ENCODE data around the gene ZSWIM7.

The ZSWIM7 gene

DNA sequence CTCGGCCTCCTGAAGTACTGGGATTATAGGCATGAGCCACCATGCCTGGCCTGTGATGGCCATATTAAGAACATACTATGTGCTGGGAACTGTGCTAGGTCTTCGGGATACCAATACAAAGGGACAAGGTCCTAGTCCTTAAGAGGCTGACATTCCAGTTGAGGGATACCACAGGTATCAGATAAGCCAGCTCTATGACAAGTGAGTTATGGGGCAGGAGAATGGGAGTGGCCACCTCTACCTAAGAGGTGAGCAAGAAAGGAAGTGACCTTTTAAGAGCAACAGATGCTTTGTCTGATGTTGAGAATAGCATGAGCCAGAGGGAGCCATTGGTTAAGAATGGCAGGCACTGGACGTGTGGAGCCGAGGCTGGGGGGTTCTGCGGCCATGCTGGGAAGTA is 27.6 kb downstream of the ZSWIM7 start:
- H3K27me3 ChIP-seq (ENCODE audit: control insufficient read depth in 1 of 2, insufficient read depth in 2 of 2, low read length in 2 of 2) = peaks cover 0 to 3% of the 10 kb centered on the region in 2 donors
- H3K9me3 ChIP-seq (ENCODE audit: control insufficient read depth in 2 of 2, low read length in 2 of 2) = no peaks in the 10 kb centered on the region
- H3K9ac ChIP-seq (ENCODE audit: low read length in 2 of 2) = no peak overlapping the region
- no peaks in the 10 kb centered on the region for H3K4me1 ChIP-seq (ENCODE audit: control insufficient read depth, insufficient read depth, low read length)
- H3K27ac ChIP-seq (ENCODE audit: low read length) = no peak overlapping the region
- no peak overlapping the region for H3K4me3 ChIP-seq (ENCODE audit: low read length in 2 of 2)
- H3K36me3 ChIP-seq (ENCODE audit: control insufficient read depth in 2 of 2, insufficient read depth in 2 of 2, low read length in 2 of 2) = no peaks in the 10 kb centered on the region

DNA sequence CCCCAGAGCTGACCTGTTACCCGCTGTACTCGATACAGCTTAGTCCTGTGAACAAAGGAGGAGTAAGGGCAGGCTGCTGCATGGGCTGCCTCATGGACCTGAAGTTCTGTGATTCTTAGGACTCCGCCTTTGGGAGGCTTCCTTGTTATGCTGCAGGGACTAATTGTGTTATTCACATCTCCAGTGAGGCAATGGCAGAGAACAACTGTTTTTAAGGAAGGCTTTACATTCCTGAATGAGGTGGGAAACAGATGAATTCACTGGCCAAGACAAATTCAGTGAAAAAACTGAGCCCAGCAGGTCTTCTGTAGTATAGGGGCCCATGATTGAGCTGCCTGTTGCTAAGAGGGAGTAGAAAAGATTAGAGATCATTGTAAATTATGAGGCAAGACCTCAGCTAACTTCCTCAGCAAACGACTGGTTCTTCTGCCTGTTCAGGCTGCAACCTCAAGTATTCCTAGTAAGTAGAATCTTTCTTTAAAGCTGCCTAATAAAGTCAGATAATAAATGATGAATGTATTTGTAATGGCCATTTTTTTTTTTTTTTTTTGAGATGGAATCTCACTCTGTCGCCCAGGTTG is 28.3 kb downstream of the ZSWIM7 start:
- Histone ChIP-seq H3K36me3 (ENCODE audit: control insufficient read depth in 2 of 2, insufficient read depth in 2 of 2, low read length in 2 of 2) (no peaks in the 10 kb centered on the region), H3K27ac (ENCODE audit: low read length) (no peak overlapping the region), H3K9ac (ENCODE audit: low read length in 2 of 2) (no peak overlapping the region), H3K4me3 (ENCODE audit: low read length in 2 of 2) (no peak overlapping the region), H3K9me3 (ENCODE audit: control insufficient read depth in 2 of 2, low read length in 2 of 2) (no peaks in the 10 kb centered on the region), H3K27me3 (ENCODE audit: control insufficient read depth in 1 of 2, insufficient read depth in 2 of 2, low read length in 2 of 2) (peaks cover 0 to 3% of the 10 kb centered on the region in 2 donors), H3K4me1 (ENCODE audit: control insufficient read depth, insufficient read depth, low read length) (no peaks in the 10 kb centered on the region)

DNA sequence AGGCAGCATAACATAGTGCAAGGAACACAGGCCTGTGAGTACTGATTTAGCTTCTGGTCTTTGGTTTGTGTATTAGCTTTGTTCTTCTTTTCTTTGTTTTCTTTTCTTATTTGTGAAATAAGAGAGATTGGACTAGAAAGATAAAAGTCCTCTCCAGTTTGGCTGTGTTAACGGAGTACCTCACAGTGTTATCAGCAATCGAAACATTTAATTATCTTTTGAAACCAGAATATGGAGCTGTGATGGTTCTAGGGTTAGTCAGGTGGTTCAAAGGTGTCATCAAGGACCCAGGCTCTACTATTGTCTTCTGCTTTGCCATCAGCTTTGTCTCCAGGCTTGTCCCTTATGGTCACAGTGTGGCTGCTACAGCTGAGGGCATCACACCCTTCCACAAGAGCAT is 29.0 kb downstream of the ZSWIM7 start:
- Histone ChIP-seq H3K27ac (ENCODE audit: low read length) (no peak overlapping the region), H3K9me3 (ENCODE audit: control insufficient read depth in 2 of 2, low read length in 2 of 2) (no peaks in the 10 kb centered on the region), H3K36me3 (ENCODE audit: control insufficient read depth in 2 of 2, insufficient read depth in 2 of 2, low read length in 2 of 2) (no peaks in the 10 kb centered on the region), H3K4me1 (ENCODE audit: control insufficient read depth, insufficient read depth, low read length) (no peaks in the 10 kb centered on the region), H3K9ac (ENCODE audit: low read length in 2 of 2) (no peak overlapping the region), H3K4me3 (ENCODE audit: low read length in 2 of 2) (no peak overlapping the region), H3K27me3 (ENCODE audit: control insufficient read depth in 1 of 2, insufficient read depth in 2 of 2, low read length in 2 of 2) (peaks cover 0 to 3% of the 10 kb centered on the region in 2 donors)

DNA sequence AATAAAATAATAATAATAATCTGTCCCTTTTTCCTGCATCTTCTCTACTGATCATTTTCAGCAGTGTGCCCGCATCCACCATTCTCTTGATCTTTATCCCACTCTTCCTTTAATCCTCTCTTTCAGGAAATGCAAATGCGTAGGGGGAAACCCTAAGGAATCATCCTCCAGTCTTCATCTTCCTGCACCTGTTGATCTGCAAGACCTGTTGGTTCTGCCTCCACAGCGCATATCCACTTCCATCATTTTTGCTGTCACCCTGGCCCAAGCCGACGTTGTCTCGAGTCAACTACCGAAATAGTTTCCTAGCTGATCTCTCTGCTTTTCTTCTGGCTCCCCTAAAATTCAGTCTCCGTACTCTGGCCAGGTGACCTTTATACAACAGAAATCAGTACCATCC is 30.0 kb downstream of the ZSWIM7 start:
- no peaks in the 10 kb centered on the region for H3K9me3 ChIP-seq (ENCODE audit: control insufficient read depth in 2 of 2, low read length in 2 of 2)
- no peak overlapping the region for H3K4me3 ChIP-seq (ENCODE audit: low read length in 2 of 2)
- H3K27me3 ChIP-seq (ENCODE audit: control insufficient read depth in 1 of 2, insufficient read depth in 2 of 2, low read length in 2 of 2) = peaks cover 0 to 3% of the 10 kb centered on the region in 2 donors
- H3K36me3 ChIP-seq (ENCODE audit: control insufficient read depth in 2 of 2, insufficient read depth in 2 of 2, low read length in 2 of 2) = no peaks in the 10 kb centered on the region
- no peak overlapping the region for H3K9ac ChIP-seq (ENCODE audit: low read length in 2 of 2)
- no peak overlapping the region for H3K27ac ChIP-seq (ENCODE audit: low read length)
- H3K4me1 ChIP-seq (ENCODE audit: control insufficient read depth, insufficient read depth, low read length) = no peaks in the 10 kb centered on the region

DNA sequence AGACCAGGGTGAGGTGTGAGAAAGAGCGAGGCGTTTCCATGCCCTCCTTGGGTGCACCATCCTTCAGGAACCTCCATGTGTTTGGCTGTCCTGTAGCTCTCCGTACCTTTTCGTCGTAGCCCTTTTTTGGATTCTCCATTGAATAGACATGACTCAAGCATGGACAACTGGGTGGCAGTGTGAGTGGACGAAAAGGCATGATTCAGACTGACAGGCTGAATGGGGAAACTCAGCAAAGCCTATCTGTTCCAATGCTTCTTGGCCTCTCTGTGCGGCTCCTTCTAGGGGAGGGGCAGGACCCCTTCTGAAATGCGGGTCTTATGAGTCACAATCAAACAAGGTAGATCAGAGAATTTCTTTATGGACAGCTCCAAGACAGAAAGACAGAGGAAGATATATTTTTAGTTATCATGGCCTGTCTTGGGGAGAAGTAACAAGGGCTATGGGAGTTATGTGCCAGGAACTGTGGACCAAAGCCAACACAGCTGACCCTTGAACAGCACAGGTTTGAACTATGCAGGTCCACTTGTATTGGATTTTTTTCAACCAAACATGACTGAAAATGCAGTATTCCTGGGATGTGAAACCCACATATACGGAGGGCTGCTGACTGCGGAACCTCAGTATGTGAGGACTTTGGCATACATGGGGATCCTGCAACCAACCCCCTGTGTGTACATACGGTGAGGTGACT is 31.7 kb downstream of the ZSWIM7 start:
- Histone ChIP-seq H3K4me1 (ENCODE audit: control insufficient read depth, insufficient read depth, low read length) (no peaks in the 10 kb centered on the region), H3K4me3 (ENCODE audit: low read length in 2 of 2) (no peak overlapping the region), H3K27me3 (ENCODE audit: control insufficient read depth in 1 of 2, insufficient read depth in 2 of 2, low read length in 2 of 2) (peaks cover 0 to 3% of the 10 kb centered on the region in 2 donors), H3K9ac (ENCODE audit: low read length in 2 of 2) (no peak overlapping the region), H3K27ac (ENCODE audit: low read length) (no peak overlapping the region), H3K9me3 (ENCODE audit: control insufficient read depth in 2 of 2, low read length in 2 of 2) (no peaks in the 10 kb centered on the region), H3K36me3 (ENCODE audit: control insufficient read depth in 2 of 2, insufficient read depth in 2 of 2, low read length in 2 of 2) (no peaks in the 10 kb centered on the region)

DNA sequence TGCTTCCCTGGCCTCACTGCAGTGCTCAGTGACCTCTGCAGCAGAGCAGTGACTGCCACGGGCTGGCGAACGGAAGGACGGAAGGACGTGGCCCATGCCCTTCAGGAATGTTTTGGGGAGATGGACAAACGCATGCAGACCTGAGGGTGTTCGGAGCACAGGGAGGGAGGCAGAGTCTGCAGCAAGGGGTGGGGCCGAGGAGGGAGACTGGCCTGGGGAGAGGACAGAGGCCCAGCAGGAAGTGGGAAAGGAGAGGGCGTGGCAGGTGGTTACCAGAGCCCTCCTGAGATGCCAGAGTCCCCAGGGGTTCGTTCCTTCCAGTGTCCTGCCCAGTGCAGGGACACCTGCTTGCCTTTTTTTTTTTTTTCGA is 32.6 kb downstream of the ZSWIM7 start:
- Histone ChIP-seq H3K27ac (ENCODE audit: low read length) (no peak overlapping the region), H3K4me1 (ENCODE audit: control insufficient read depth, insufficient read depth, low read length) (no peaks in the 10 kb centered on the region), H3K9me3 (ENCODE audit: control insufficient read depth in 2 of 2, low read length in 2 of 2) (no peaks in the 10 kb centered on the region), H3K36me3 (ENCODE audit: control insufficient read depth in 2 of 2, insufficient read depth in 2 of 2, low read length in 2 of 2) (no peaks in the 10 kb centered on the region), H3K4me3 (ENCODE audit: low read length in 2 of 2) (no peak overlapping the region), H3K27me3 (ENCODE audit: control insufficient read depth in 1 of 2, insufficient read depth in 2 of 2, low read length in 2 of 2) (peaks cover 0 to 3% of the 10 kb centered on the region in 2 donors), H3K9ac (ENCODE audit: low read length in 2 of 2) (no peak overlapping the region)

DNA sequence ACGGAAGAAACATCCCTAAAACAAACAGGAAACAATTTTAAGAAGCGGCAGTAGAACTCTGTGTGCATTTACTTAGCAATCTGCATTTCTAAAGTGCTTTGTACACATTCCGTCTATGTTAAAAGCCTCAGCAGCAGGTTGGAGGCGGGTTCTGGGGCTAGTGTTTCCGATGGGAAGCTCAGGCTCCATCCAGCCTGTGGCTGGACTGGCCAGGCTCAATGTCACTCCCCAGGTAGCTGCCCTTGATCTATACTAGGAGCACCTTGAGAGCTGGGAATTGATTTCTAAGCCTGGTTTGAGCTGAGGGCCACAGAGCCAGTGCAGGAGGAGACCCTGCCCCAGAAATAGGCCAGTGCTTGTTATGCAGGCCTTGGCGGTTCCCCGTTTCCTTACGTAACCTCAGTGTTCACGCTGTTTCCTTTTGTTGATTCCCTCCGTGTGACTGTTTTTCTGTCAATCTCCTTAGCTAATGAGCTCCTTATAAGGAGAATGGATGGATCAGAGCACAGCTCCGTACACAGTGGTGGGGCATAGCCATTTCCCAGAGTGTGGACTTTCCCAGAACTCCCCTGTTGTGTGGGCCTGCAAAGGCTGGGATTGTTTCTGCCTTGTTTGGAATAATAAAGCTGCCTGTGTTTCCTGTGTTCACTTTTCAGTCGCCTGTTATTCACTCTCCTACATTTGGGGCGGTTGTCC is 33.2 kb downstream of the ZSWIM7 start:
- Histone ChIP-seq H3K9ac (ENCODE audit: low read length in 2 of 2) (no peak overlapping the region), H3K4me3 (ENCODE audit: low read length in 2 of 2) (no peak overlapping the region), H3K27me3 (ENCODE audit: control insufficient read depth in 1 of 2, insufficient read depth in 2 of 2, low read length in 2 of 2) (peaks cover 0 to 3% of the 10 kb centered on the region in 2 donors), H3K9me3 (ENCODE audit: control insufficient read depth in 2 of 2, low read length in 2 of 2) (no peaks in the 10 kb centered on the region), H3K27ac (ENCODE audit: low read length) (no peak overlapping the region), H3K4me1 (ENCODE audit: control insufficient read depth, insufficient read depth, low read length) (no peaks in the 10 kb centered on the region), H3K36me3 (ENCODE audit: control insufficient read depth in 2 of 2, insufficient read depth in 2 of 2, low read length in 2 of 2) (no peaks in the 10 kb centered on the region)

DNA sequence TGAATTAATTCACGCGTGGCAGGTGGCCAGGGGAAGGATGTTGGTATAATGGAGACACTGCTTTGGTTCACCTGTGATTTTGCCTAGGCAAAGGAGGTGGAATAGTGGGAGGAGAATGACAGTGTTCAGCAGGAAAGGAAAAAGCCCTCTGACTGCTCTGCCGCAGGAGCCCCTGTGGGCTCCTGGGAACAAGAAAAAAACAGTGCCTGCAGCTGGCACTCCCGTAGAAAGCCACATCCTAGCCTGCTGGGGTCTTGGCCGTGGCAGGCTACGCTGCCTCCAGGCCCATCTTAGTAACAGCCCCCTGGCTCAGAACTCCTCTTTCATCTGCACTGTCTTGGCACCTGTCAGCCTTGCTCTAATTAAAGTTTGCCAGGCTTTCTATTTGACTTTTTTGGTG is 34.0 kb downstream of the ZSWIM7 start:
- no peaks in the 10 kb centered on the region for H3K9me3 ChIP-seq (ENCODE audit: control insufficient read depth in 2 of 2, low read length in 2 of 2)
- no peaks in the 10 kb centered on the region for H3K4me1 ChIP-seq (ENCODE audit: control insufficient read depth, insufficient read depth, low read length)
- H3K27ac ChIP-seq (ENCODE audit: low read length) = no peak overlapping the region
- peaks cover 0 to 3% of the 10 kb centered on the region in 2 donors for H3K27me3 ChIP-seq (ENCODE audit: control insufficient read depth in 1 of 2, insufficient read depth in 2 of 2, low read length in 2 of 2)
- no peak overlapping the region for H3K4me3 ChIP-seq (ENCODE audit: low read length in 2 of 2)
- no peak overlapping the region for H3K9ac ChIP-seq (ENCODE audit: low read length in 2 of 2)
- H3K36me3 ChIP-seq (ENCODE audit: control insufficient read depth in 2 of 2, insufficient read depth in 2 of 2, low read length in 2 of 2) = no peaks in the 10 kb centered on the region

DNA sequence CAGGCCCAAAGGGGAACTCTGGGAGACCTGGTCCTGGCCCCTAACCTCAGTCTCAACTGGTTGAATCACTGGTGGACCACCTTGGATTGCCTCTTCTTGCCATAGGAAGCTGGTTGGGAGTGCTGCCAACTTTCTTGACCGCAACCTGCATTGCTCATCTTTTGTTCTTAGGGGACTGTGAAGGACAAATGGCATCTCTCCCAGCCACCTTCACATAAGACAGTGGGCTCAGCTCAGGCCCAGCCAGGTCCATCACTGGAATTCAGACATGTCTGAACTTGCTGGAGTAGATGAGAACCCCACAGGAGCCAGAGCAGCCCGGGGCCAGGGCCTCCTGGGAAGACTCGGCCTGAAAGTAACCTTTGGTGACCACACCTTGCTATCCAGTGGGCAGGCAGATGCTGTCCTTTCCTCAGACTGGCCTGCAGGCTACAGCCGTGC is 35.8 kb downstream of the ZSWIM7 start:
- Histone ChIP-seq H3K4me3 (ENCODE audit: low read length in 2 of 2) (no peak overlapping the region), H3K4me1 (ENCODE audit: control insufficient read depth, insufficient read depth, low read length) (peaks cover 2% of the 10 kb centered on the region), H3K9me3 (ENCODE audit: control insufficient read depth in 2 of 2, low read length in 2 of 2) (no peaks in the 10 kb centered on the region), H3K27ac (ENCODE audit: low read length) (no peak overlapping the region), H3K27me3 (ENCODE audit: control insufficient read depth in 1 of 2, insufficient read depth in 2 of 2, low read length in 2 of 2) (peaks cover 0 to 3% of the 10 kb centered on the region in 2 donors), H3K36me3 (ENCODE audit: control insufficient read depth in 2 of 2, insufficient read depth in 2 of 2, low read length in 2 of 2) (no peaks in the 10 kb centered on the region), H3K9ac (ENCODE audit: low read length in 2 of 2) (no peak overlapping the region)

DNA sequence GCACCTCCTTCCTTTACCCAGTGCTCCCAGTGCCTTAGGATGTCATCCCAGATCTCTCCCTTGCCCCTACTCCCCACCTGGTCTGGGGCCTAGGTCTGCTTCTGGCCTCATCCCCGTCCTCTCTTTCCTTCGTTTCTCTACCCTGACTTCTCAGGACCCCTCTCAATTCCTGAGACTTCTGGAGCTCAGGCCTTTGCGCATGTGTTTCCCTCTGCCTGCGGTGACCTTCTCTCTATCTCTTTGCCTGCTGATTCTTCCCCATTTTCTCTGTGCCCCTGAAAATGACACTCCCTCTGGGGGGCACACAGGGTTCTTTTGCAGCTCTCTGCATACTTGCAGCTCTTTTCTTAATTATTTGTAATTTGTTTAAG is 41.0 kb downstream of the ZSWIM7 start:
- Histone ChIP-seq H3K4me3 (ENCODE audit: low read length in 2 of 2) (no peak overlapping the region), H3K9me3 (ENCODE audit: control insufficient read depth in 2 of 2, low read length in 2 of 2) (no peaks in the 10 kb centered on the region), H3K27ac (ENCODE audit: low read length) (no peak overlapping the region), H3K36me3 (ENCODE audit: control insufficient read depth in 2 of 2, insufficient read depth in 2 of 2, low read length in 2 of 2) (no peaks in the 10 kb centered on the region), H3K27me3 (ENCODE audit: control insufficient read depth in 1 of 2, insufficient read depth in 2 of 2, low read length in 2 of 2) (no peaks in the 10 kb centered on the region), H3K4me1 (ENCODE audit: control insufficient read depth, insufficient read depth, low read length) (peaks cover 5% of the 10 kb centered on the region), H3K9ac (ENCODE audit: low read length in 2 of 2) (no peak overlapping the region)
